Endodermal cell (in vitro differentiated cells): Measurements from ENCODE around the gene OR51F1. TPM values are rescaled to one million over a fixed set of nuclear protein-coding genes. Genes with fewer than 3 reads are reported as not detected.

Experiments
- DNase-seq: peaks from one replicate; pipeline ENCODE4 v3.0.0-alpha.2; 2017
- H3K27ac ChIP-seq: 2 replicates; pipeline ENCODE4 v1.5.1; 2013; ENCODE audit warnings: mild to moderate bottlenecking, low read depth, low read length, moderate library complexity
- H3K27me3 ChIP-seq: 2 replicates; pipeline ENCODE4 v1.6.1; 2013; ENCODE audit warnings: mild to moderate bottlenecking, low read length, moderate library complexity; ENCODE audit not compliant: insufficient read depth, control insufficient read depth, poor library complexity, severe bottlenecking
- H3K36me3 ChIP-seq: 2 replicates; pipeline ENCODE4 v1.7.0; 2013; ENCODE audit warnings: mild to moderate bottlenecking, low read length, moderate library complexity; ENCODE audit not compliant: control insufficient read depth, insufficient read depth
- H3K4me1 ChIP-seq: one replicate; pipeline ENCODE4 v1.7.0; 2013; ENCODE audit warnings: low read length; ENCODE audit not compliant: control insufficient read depth, insufficient read depth
- H3K4me3 ChIP-seq: 2 replicates; pipeline ENCODE4 v1.5.1; 2013; ENCODE audit warnings: mild to moderate bottlenecking, low read length, moderate library complexity
- H3K9ac ChIP-seq: 2 replicates; pipeline ENCODE4 v1.6.1; 2013; ENCODE audit warnings: mild to moderate bottlenecking, low read length, moderate library complexity; ENCODE audit not compliant: poor library complexity, severe bottlenecking; ENCODE audit errors: extremely low read depth
- H3K9me3 ChIP-seq: 2 replicates; pipeline ENCODE4 v1.6.1; 2013; ENCODE audit warnings: mild to moderate bottlenecking, low read length, moderate library complexity; ENCODE audit not compliant: control insufficient read depth
- H3K27ac Mint-ChIP-seq: 2 replicates; pipeline ENCODE4 v1.8.0; 2020; ENCODE audit warnings: mixed read lengths
- H3K27me3 Mint-ChIP-seq: 2 replicates; pipeline ENCODE4 v1.8.0; 2021; ENCODE audit warnings: mild to moderate bottlenecking, mixed read lengths; ENCODE audit not compliant: insufficient read depth
- H3K36me3 Mint-ChIP-seq: 2 replicates; pipeline ENCODE4 v1.8.0; 2020; ENCODE audit warnings: low read depth, mixed read lengths
- H3K4me1 Mint-ChIP-seq: 2 replicates; pipeline ENCODE4 v1.8.0; 2020; ENCODE audit warnings: mixed read lengths
- H3K4me3 Mint-ChIP-seq: 2 replicates; pipeline ENCODE4 v1.8.0; 2020; ENCODE audit warnings: mild to moderate bottlenecking, moderate library complexity, mixed read lengths
- H3K9me3 Mint-ChIP-seq: 2 replicates; pipeline ENCODE4 v1.8.0; 2020; ENCODE audit warnings: mild to moderate bottlenecking, mixed read lengths
- CTCF ChIP-seq: fragments of 200-600 bp; sonication (generic); conservative IDR thresholded peaks from 2 replicates; pipeline ENCODE4 v1.5.0; 2021; ENCODE audit warnings: antibody characterized with exemption, mild to moderate bottlenecking
- WGBS, 2 experiments: methylation state at CpG; one replicate each; pipeline versions ENCODE4 v1.1.5 to v1.1.7; 2013; ENCODE audit warnings: missing lambda C conversion rate in 2 of 2, mixed read lengths in 1 of 2; ENCODE audit not compliant: insufficient coverage in 1 of 2, insufficient read length in 1 of 2; 5-methylcytosine and 5-hydroxymethylcytosine counted together
- total RNA-seq, 2 donors: library from RNA; stranded (reverse); fragmentation: NEBNext Ultra II Directional in 1 of 2; extraction: Animal tissue kit (Norgen Biotek cat#: 25700) in 1 of 2; gene quantifications; 2 replicates in 1 of 2; 3 replicates in 1 of 2; pipeline ENCODE4 v1.2.1, GENCODE V29; 2021

Gene OR51F1
- total RNA-seq, 2 donors from 2014 or later = not detected

GRCh38 chr11:4748438-4748837, 21.3 kb downstream of the OR51F1 start:
- no peaks in the 10 kb centered on the region for H3K9me3 Mint-ChIP-seq
- TF ChIP-seq CTCF = no peak
- WGBS, 2 experiments = 91% methylated on average over 5 to 6 of the region's 6 CpGs

GRCh38 chr11:4740735-4741134, 29.0 kb downstream of the OR51F1 start:
- no peak for DNase-seq
- Histone ChIP-seq H3K9me3 (no peaks in the 10 kb centered on the region), H3K4me3 (no peak overlapping the region), H3K27me3 (no peaks in the 10 kb centered on the region), H3K9ac (no peak overlapping the region), H3K4me1 (no peaks in the 10 kb centered on the region), H3K27ac (no peak overlapping the region), H3K36me3 (no peaks in the 10 kb centered on the region)
- no peaks in the 10 kb centered on the region for H3K36me3 Mint-ChIP-seq
- 84 to 100% methylated on average over 2 of the region's 2 CpGs for WGBS, 2 experiments
- no peaks in the 10 kb centered on the region for H3K9me3 Mint-ChIP-seq
- H3K27me3 Mint-ChIP-seq = no peaks in the 10 kb centered on the region
- no peak overlapping the region for H3K27ac Mint-ChIP-seq
- no peak for TF ChIP-seq CTCF
- H3K4me1 Mint-ChIP-seq = no peaks in the 10 kb centered on the region
- H3K4me3 Mint-ChIP-seq = no peak overlapping the region

More at GRCh38 chr11:4748438-4748837, 21.3 kb downstream of the OR51F1 start:
- Mint-ChIP-seq H3K4me1 (no peaks in the 10 kb centered on the region), H3K27ac (no peak overlapping the region), H3K27me3 (no peaks in the 10 kb centered on the region), H3K4me3 (no peak overlapping the region), H3K36me3 (no peaks in the 10 kb centered on the region)
- Histone ChIP-seq H3K27ac (no peak overlapping the region), H3K9ac (no peak overlapping the region), H3K36me3 (no peaks in the 10 kb centered on the region), H3K4me3 (no peak overlapping the region), H3K27me3 (no peaks in the 10 kb centered on the region), H3K9me3 (no peaks in the 10 kb centered on the region), H3K4me1 (no peaks in the 10 kb centered on the region)
- DNase-seq = no peak

GRCh38 chr11:4727171-4727570, 42.6 kb downstream of the OR51F1 start:
- no peak for TF ChIP-seq CTCF
- Histone ChIP-seq H3K27ac (no peak overlapping the region), H3K36me3 (no peaks in the 10 kb centered on the region), H3K4me3 (no peak overlapping the region), H3K27me3 (no peaks in the 10 kb centered on the region), H3K4me1 (no peaks in the 10 kb centered on the region), H3K9ac (no peak overlapping the region), H3K9me3 (no peaks in the 10 kb centered on the region)
- no peak overlapping the region for H3K27ac Mint-ChIP-seq
- no peaks in the 10 kb centered on the region for H3K27me3 Mint-ChIP-seq
- H3K4me3 Mint-ChIP-seq = no peak overlapping the region
- DNase-seq = no peak
- no peaks in the 10 kb centered on the region for H3K36me3 Mint-ChIP-seq
- H3K9me3 Mint-ChIP-seq = no peaks in the 10 kb centered on the region
- H3K4me1 Mint-ChIP-seq = no peaks in the 10 kb centered on the region
- WGBS, 2 experiments = 80 to 97% methylated on average over 1 to 2 of the region's 2 CpGs
